ENCODE data around the gene PLEKHA7. TPM values are rescaled to one million over a fixed set of nuclear protein-coding genes. Genes with fewer than 3 reads are reported as not detected.

PLEKHA7 gene
- total RNA-seq, 3 donors from 2014 or later: 9.8 to 54.6 (median 36.7) TPM

DNA sequence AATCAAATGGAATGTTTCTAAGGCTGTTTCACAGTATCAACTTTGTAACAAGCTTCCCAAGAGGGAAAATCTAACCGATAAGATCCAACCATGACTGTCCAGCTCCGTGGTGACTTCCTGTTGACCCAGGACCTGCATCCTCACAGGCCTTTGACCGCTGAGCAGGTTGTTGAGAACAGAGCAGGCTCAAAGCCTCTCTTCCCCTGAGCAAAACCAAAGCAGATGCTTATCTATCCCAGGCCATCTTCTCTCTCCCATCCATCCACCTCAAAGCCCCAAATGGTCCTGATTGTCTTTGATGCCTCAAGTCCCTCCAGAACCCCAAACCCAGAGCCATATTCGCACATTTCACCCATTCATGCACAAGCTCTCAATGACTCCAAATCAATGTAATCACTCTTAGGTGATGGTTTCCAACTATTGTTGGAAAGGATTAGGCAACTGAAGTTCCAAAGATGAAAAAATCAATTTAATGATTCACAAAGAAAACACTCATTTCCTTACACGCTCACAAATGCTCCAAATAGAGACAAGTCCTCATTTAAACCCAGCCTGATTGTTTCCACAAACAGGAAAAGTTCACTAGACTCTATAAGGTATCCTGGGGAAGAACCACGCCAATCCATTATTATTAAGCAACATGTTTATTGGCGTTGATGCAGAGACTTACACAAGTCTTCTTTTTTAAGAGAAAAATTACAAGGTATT lies 227.0 kb downstream of the PLEKHA7 start:
- intact Hi-C loops (cut with DNase I; ENCODE audit: low total_unique reads): no loop called here
- peak overlapping the region in 1 of 2 donors; percentile 26 for H3K27ac ChIP-seq
- no peaks in the 10 kb centered on the region for H3K9me3 ChIP-seq
- no peaks in the 10 kb centered on the region for H3K36me3 ChIP-seq
- no peak overlapping the region for H3K4me3 ChIP-seq
- TF ChIP-seq, protein P1, sequence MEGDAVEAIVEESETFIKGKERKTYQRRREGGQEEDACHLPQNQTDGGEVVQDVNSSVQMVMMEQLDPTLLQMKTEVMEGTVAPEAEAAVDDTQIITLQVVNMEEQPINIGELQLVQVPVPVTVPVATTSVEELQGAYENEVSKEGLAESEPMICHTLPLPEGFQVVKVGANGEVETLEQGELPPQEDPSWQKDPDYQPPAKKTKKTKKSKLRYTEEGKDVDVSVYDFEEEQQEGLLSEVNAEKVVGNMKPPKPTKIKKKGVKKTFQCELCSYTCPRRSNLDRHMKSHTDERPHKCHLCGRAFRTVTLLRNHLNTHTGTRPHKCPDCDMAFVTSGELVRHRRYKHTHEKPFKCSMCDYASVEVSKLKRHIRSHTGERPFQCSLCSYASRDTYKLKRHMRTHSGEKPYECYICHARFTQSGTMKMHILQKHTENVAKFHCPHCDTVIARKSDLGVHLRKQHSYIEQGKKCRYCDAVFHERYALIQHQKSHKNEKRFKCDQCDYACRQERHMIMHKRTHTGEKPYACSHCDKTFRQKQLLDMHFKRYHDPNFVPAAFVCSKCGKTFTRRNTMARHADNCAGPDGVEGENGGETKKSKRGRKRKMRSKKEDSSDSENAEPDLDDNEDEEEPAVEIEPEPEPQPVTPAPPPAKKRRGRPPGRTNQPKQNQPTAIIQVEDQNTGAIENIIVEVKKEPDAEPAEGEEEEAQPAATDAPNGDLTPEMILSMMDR (IDR thresholded peaks at IDR 0.05): no peak
- TF ChIP-seq POLR2A (IDR thresholded peaks at IDR 0.05) (no peak), POLR2AphosphoS5 (IDR thresholded peaks at IDR 0.05) (no peak)
- H3K27me3 ChIP-seq: no peaks in the 10 kb centered on the region
- peaks cover 7 to 21% of the 10 kb centered on the region in 2 donors for H3K4me1 ChIP-seq
- no peak for DNase-seq (ENCODE audit: low spot score in 2 of 2)

DNA sequence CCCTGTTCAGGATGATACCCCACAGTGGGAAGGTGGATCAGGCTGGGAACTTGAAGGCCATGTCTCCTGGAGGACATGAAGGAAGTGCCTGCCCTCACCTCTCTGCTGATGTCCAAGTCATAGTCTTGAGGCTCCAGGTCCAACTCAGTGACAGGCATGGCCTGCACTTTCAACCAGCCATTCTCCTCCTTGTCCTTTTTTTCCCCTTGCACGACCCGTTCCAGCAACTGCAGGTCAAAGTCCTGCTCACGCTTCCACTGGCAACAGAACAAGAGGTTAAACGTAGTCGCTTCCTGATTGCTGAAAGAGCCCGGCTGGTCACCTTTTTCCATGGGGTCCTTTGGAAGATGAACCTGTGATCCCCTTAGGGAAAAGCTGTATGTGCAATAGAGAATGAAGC lies 228.1 kb downstream of the PLEKHA7 start:
- Histone ChIP-seq H3K9me3 (no peaks in the 10 kb centered on the region), H3K4me1 (peaks cover under 1 to 11% of the 10 kb centered on the region in 2 donors), H3K36me3 (no peaks in the 10 kb centered on the region), H3K4me3 (no peak overlapping the region), H3K27ac (peak overlapping the region in 1 of 2 donors; percentile 7), H3K27me3 (no peaks in the 10 kb centered on the region)
- intact Hi-C loops (cut with DNase I; ENCODE audit: low total_unique reads): no loop called here
- no peak for DNase-seq (ENCODE audit: low spot score in 2 of 2)
- TF ChIP-seq POLR2AphosphoS5 (IDR thresholded peaks at IDR 0.05) (no peak), POLR2A (IDR thresholded peaks at IDR 0.05) (no peak)
- TF ChIP-seq, protein P1 (IDR thresholded peaks at IDR 0.05): no peak

DNA sequence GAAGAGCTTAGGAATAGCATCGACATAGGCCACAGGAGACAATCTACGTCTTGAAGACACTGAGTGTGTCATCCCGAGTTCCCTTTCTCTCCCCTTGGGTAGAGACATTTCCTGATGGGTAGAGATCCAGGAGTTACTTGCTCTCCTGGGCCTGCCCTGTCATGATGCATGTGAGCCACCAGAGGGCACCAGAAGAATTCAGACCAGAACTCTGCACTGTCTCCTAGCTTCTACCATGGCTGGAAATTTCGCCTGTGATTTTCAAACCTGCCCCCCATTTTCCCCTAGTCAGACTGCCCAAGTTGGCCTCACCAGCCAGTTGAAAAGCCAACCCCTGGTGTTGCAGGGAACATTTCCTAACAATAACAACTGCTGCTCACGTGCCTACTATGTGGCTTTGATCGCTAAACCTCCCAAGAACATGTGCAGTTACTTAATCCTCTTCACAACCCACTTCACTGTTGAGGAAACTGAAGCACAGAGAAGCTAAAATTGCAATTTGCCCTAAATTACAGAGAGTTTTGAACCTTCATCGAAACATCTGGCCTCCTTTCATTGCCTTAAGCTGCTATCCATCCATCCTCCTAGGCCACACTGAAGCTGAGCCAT lies 228.6 kb downstream of the PLEKHA7 start:
- no peaks in the 10 kb centered on the region for H3K27me3 ChIP-seq
- intact Hi-C loops (cut with DNase I; ENCODE audit: low total_unique reads): no loop called here
- no peak for TF ChIP-seq POLR2AphosphoS5 (IDR thresholded peaks at IDR 0.05)
- TF ChIP-seq, protein P1 (IDR thresholded peaks at IDR 0.05): peak; percentile 78 to 87 (median 82)
- no peak for TF ChIP-seq POLR2A (IDR thresholded peaks at IDR 0.05)
- peak; percentile 64 to 67 for DNase-seq (ENCODE audit: low spot score in 2 of 2)
- H3K4me1 ChIP-seq: peaks cover 0 to 8% of the 10 kb centered on the region in 2 donors
- peak overlapping the region; percentile 7 to 61 for H3K27ac ChIP-seq
- H3K9me3 ChIP-seq: no peaks in the 10 kb centered on the region
- no peaks in the 10 kb centered on the region for H3K36me3 ChIP-seq
- no peak overlapping the region for H3K4me3 ChIP-seq

DNA sequence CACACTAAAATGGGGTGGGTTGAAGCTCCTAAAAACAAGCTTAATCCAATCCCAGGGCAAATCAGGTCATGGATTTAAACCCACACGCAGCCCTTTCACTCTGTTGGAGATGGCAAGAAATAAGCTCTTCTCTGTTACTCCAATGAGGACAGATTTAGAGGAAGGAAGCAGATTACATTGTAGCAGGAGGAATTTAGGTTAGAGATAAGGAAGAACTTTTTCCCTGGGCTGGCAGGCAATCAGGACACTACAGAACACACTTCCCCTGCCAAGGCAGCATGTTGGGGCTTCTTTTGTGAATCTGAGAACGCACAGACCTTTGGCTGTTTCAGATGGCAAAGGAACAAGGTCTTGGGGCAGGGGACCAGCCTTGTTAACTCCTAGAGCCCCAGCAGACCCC lies 229.5 kb downstream of the PLEKHA7 start:
- peaks cover 0 to 8% of the 10 kb centered on the region in 2 donors for H3K4me1 ChIP-seq
- H3K4me3 ChIP-seq: no peak overlapping the region
- no peaks in the 10 kb centered on the region for H3K9me3 ChIP-seq
- H3K27ac ChIP-seq: peak overlapping the region; percentile 7 to 61
- DNase-seq (ENCODE audit: low spot score in 2 of 2): no peak
- intact Hi-C loops (cut with DNase I; ENCODE audit: low total_unique reads): no loop called here
- TF ChIP-seq POLR2AphosphoS5 (IDR thresholded peaks at IDR 0.05): no peak
- TF ChIP-seq POLR2A (IDR thresholded peaks at IDR 0.05): no peak
- TF ChIP-seq, protein P1 (IDR thresholded peaks at IDR 0.05): no peak
- no peaks in the 10 kb centered on the region for H3K27me3 ChIP-seq
- no peaks in the 10 kb centered on the region for H3K36me3 ChIP-seq

DNA sequence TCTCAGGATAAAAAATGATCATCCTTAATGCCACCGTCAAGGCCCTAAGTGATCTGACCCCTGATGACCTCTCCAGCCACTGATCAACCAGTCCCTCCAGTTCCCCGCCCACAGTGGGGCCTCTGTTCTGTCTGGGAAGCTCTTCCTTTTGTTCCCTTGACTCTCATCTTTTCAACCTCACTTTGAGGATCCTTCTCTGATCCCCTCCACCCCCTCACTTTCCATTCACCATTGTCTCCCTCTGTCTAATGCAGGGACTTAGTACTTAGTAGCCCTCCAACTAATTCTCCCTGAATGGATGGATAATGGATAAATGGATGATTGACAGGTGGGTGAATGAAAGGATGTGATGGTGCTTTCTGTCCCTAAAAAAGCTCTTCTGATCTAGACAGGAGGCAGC lies 230.1 kb downstream of the PLEKHA7 start:
- intact Hi-C loops (cut with DNase I; ENCODE audit: low total_unique reads): no loop called here

More for the DNA sequence above, 230.1 kb downstream of the PLEKHA7 start:
- Histone ChIP-seq H3K27ac (peak overlapping the region in 1 of 2 donors; percentile 7), H3K4me3 (no peak overlapping the region), H3K27me3 (no peaks in the 10 kb centered on the region), H3K9me3 (no peaks in the 10 kb centered on the region), H3K36me3 (no peaks in the 10 kb centered on the region), H3K4me1 (peaks cover 0 to 8% of the 10 kb centered on the region in 2 donors)
- no peak for DNase-seq (ENCODE audit: low spot score in 2 of 2)
- no peak for TF ChIP-seq POLR2AphosphoS5 (IDR thresholded peaks at IDR 0.05)
- TF ChIP-seq, protein P1 (IDR thresholded peaks at IDR 0.05): no peak
- no peak for TF ChIP-seq POLR2A (IDR thresholded peaks at IDR 0.05)

Measured in breast epithelium (tissue), 4 donors.